GM12892 (cell line): ENCODE data around the gene TMIGD2.

Experiments used
- DNase-seq: peaks from one replicate; pipeline ENCODE4 v3.0.0; 2011; ENCODE audit not compliant: insufficient read length
- FAIRE-seq: peaks from 2 replicates; lab custom pipeline; 2011; peaks lifted over from hg19 to GRCh38; lab: Jason Lieb, UNC
- POLR2A ChIP-seq: IDR thresholded peaks from 2 replicates; pipeline ENCODE4 v1.6.1; 2011; ENCODE audit warnings: low read depth, low read length, control low read depth
- POLR2AphosphoS5 ChIP-seq: IDR thresholded peaks from 2 replicates; pipeline ENCODE4 v1.6.1; 2011; ENCODE audit warnings: low read depth, low read length, control low read depth
- TAF1 ChIP-seq: IDR thresholded peaks from 2 replicates; pipeline ENCODE4 v1.6.1; 2011; ENCODE audit warnings: low read depth, mild to moderate bottlenecking, control low read depth, low read length, borderline replicate concordance

Gene TMIGD2

GRCh38 chr19:4337906-4338440, 35.8 kb upstream of the TMIGD2 start:
- DNase-seq (no peak), FAIRE-seq (peak; percentile 79)
- TF ChIP-seq POLR2AphosphoS5 = no peak
- no peak for TF ChIP-seq TAF1
- TF ChIP-seq POLR2A = no peak

DNA sequence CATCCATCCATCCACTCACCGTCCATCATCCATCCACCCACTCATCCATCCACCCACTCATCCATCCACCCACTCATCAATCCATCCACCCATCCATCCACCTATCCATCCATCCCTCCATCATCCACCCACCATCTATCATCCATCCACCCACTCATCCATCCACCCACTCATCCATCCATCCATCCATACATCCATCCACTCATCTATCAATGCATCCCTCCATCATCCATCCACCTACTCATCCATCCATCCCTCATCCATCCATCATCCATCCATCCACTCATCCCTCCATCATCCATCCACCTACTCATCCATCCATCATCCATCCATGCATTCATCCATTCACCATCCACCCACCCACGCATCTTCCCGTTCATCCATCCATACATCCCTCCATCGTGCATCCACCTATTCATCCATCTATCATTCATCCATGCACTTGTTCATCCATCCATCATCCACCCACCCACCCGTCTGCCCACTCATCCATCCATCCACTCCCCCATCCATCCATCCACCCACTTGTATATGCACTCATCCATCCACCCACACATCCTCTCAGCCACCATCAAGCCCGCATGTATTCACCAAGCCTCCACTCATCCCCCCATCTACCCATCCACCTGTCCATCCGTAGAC, 32.9 kb upstream of the TMIGD2 start:
- FAIRE-seq = no peak
- no peak for DNase-seq
- no peak for TF ChIP-seq POLR2AphosphoS5
- TF ChIP-seq POLR2A = no peak
- no peak for TF ChIP-seq TAF1

DNA sequence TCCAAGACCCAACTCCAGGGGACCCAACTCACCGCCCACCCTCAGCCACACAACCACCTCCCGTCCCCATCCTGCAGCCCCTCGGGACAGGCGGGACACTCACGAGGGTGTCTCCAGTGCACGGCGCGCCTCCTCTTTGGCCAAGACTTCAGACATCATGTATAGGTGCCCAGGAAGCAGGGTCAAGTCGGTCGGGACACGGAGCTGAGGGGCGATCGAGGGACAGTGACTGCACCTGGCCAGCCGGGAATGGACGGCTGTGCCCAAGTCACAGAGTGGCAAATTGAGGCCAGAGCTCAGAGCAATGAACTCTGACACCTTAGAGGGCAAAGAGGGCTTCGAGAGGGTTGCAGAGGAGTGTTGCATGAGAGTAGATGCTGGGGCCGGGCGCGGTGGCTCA, 27.7 kb upstream of the TMIGD2 start:
- DNase-seq (no peak), FAIRE-seq (no peak)
- TF ChIP-seq POLR2AphosphoS5 (no peak), POLR2A (0 out of 2 replicates have a peak, but pooled peaks have one; percentile 27), TAF1 (no peak)

- DNase-seq (peak; percentile 73), FAIRE-seq (peak; percentile 51)
These were observed 26.9 kb upstream of the TMIGD2 start for GRCh38 chr19:4328991-4329681.

DNA sequence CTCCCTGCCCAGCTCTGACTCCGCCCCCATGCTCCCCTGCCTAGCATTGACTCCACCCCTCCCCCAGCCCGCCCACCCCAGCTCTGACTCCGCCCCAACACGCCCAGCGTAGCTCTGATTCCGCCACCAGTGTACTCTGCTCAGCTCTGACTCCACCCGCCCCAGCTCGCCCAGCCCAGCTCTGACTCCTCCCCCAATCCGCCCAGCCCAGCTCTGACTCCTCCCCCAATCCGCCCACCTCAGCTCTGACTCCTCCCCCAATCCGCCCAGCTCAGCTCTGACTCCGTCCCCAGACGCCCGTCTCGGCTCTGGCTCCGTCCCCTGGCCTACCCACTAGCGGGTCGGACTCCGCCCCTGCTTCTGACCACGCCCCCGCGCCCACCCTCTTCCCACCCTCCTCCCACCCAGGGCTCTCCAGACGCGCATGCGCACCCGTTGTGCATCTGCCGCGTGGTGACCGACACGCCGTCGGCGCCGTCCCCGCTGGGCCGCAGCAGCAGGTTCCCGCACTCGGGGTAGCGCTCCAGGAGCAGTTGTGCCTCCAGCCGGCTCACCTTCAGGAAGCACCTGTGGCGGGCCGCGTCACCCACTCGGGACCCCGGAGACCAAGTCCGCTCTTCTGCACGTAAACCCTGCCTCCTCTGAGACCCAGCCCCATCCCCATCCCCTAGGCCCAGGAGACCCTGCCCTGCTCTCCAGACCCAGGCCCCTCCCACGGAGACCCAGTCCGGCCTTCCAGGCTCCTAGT, 26.2 kb upstream of the TMIGD2 start:
- FAIRE-seq (peak; percentile 99), DNase-seq (peak; percentile 98)
- TF ChIP-seq POLR2A (peak; percentile 92), TAF1 (peak; percentile 53; the same call in 1 of the 2 replicates), POLR2AphosphoS5 (peak; percentile 87)

DNA sequence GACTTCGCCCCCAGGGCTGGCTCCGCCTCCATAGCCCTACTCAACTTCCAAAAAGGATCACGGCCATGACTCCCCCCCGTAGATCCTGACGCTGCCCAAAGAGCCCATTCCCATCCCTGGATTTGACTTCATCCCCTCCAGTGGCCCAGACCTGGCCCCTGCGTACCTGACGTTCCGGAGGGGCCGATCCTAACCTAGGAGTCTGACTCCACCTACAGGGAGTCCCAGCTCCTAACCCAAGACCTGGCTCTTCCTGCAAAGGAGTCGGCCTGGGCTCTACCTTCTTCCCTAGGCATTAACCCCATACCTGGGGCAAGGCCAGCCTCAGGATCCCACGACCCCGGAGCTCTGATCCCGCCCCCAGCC, 25.7 kb upstream of the TMIGD2 start:
- DNase-seq = no peak
- FAIRE-seq = no peak
- TF ChIP-seq POLR2AphosphoS5 (no peak), POLR2A (no peak), TAF1 (no peak)

DNA sequence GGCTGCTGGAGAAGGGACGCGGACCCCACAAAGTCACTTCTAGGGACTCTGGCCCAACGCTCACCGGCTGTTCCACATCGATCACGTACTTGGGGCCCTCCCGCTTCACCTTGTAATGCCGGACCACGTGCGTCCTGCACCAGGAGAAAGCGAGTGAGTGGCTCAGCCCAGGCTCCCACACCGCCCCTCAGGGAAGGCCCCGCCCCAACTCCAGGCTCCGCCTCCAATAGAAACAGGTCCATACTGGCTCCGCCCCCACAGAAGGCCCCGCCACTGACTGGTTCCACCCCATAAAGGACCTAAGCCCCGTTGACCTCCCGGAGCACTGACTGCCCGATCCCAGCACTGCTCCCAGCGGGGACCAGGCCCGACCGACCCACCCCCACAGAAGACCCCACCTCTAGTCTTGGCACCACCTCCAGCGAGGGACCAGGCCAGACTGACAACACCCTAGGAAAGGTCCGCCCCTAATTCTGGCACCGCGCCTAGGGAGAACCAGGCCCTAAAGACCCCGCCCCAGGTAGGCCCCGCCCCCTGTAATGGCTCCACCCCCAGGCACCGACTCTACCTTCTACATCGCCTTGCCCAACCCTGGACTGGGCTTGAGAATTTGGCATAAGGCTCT, 25.2 kb upstream of the TMIGD2 start:
- DNase-seq (no peak), FAIRE-seq (peak; percentile 65)
- TF ChIP-seq POLR2A = no peak
- no peak for TF ChIP-seq TAF1
- TF ChIP-seq POLR2AphosphoS5 = no peak

DNA sequence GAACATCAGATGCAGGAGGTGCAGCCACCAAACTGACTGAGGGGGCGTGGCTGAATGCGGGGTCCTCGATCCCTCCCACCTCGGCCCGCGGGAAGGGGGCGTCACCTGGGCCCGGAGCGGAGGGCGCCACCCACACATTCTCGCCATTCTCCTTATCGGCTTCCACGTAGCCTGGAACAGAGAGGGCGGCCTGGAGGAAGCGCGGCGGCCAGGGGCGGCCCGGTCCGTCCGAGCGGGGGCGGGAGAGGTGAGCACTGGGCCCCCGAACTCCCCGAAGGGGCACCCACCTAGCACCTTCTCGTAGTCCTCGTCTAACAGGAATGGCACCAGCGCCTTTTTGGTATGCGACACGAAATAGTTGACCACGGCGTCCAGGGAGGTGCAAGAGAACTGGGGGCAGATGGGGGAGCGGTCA, 24.7 kb upstream of the TMIGD2 start:
- no peak for TF ChIP-seq TAF1
- no peak for TF ChIP-seq POLR2A
- no peak for TF ChIP-seq POLR2AphosphoS5
- FAIRE-seq (no peak), DNase-seq (no peak)

- DNase-seq (no peak), FAIRE-seq (peak; percentile 21)
- TF ChIP-seq TAF1 (no peak), POLR2A (no peak), POLR2AphosphoS5 (no peak)
These were observed 24.1 kb upstream of the TMIGD2 start for GRCh38 chr19:4326215-4326836.

GRCh38 chr19:4324228-4324627, 22.0 kb upstream of the TMIGD2 start:
- no peak for TF ChIP-seq POLR2AphosphoS5
- TF ChIP-seq TAF1 = no peak
- TF ChIP-seq POLR2A = no peak
- DNase-seq = no peak
- FAIRE-seq = no peak

- no peak for FAIRE-seq
- TF ChIP-seq TAF1 = no peak
- TF ChIP-seq POLR2A = no peak
- TF ChIP-seq POLR2AphosphoS5 = no peak
These were observed 21.5 kb upstream of the TMIGD2 start for GRCh38 chr19:4323692-4324091.

More at GRCh38 chr19:4323692-4324091, 21.5 kb upstream of the TMIGD2 start:
- DNase-seq = no peak
